Measurements from ENCODE around the gene ZNF217. TPM values are rescaled to one million over a fixed set of nuclear protein-coding genes. Genes with fewer than 3 reads are reported as not detected.
A peak's percentile ranks its signal among the peaks of the same experiment; 100 is the strongest.
"Not testable (repeated sequence)": the region's sequence is repeated elsewhere in the genome, so short reads cannot be mapped to it uniquely, and the experiment has no call there.

Gene ZNF217
- total RNA-seq: 17.2 TPM

DNA sequence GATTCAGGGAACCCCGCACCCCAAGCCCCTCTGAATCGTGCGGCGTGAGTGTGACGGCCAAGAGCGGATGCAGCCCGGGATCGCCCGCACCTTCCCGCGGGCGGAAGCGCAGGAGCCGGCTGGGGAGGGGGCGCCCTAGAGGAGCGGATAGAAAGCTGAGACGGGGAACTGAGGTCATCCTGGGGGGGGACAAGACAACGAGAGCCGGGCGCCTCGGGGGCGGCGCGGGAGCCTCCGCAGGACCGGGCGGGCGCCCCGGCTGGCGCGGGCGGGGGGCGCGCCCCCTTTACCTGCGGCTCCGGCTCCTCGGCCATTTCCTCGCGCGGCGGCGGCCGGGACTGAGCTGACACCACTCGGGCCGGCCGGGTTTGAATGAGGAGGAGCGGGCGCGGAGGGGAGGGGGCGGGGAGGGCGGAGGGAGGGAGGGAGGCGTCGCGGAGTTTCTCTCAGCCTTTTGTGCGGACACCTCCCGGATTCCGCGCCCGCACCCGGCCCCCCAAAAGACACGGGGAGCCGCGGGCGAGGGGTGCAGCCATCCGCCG lies at the start of gene ZNF217:
TSS of gene ZNF217 (minus strand) at position 374 of the 542 bp plus-strand sequence. CDS start 11,013 bp downstream, outside the sequence.
- peak; percentile 75 for DNase-seq

DNA sequence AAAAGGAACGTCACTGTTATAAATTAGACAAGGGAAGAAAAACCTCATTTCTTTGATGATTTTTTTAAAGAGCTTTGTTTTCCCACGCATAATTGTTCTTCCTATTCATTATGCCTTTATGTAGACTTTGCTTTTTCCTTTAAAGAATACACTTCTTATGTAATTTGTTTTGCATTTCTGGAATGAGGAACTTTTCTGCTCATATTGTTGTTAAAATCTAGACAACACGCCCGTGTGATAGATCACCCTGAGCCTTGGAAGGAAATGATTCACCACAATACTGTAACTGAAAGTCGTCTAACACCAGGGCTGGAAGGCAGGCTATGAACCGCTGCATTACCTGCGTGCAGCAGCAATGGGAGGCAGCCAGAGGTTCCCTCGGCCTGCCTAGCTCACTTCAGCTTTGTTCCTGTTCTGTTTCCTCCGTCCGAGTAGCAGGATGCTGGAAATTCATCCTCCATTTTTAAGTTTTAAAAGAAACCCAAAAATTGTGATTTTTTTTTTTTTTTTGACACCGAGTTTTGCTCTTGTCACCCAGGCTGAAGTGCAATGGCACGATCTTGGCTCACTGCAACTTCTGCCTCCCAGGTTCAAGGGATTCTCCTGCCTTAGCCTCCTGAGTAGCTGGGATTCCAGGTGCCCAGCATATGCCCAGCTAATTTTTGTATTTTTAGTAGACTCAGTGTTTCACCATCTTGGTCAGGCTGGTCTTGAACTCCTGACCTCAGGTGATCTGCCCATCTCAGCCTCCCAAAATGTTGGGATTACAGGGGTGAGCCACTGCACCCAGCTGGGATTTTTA lies 49.6 kb upstream of the ZNF217 start:
- no peak for DNase-seq

DNA sequence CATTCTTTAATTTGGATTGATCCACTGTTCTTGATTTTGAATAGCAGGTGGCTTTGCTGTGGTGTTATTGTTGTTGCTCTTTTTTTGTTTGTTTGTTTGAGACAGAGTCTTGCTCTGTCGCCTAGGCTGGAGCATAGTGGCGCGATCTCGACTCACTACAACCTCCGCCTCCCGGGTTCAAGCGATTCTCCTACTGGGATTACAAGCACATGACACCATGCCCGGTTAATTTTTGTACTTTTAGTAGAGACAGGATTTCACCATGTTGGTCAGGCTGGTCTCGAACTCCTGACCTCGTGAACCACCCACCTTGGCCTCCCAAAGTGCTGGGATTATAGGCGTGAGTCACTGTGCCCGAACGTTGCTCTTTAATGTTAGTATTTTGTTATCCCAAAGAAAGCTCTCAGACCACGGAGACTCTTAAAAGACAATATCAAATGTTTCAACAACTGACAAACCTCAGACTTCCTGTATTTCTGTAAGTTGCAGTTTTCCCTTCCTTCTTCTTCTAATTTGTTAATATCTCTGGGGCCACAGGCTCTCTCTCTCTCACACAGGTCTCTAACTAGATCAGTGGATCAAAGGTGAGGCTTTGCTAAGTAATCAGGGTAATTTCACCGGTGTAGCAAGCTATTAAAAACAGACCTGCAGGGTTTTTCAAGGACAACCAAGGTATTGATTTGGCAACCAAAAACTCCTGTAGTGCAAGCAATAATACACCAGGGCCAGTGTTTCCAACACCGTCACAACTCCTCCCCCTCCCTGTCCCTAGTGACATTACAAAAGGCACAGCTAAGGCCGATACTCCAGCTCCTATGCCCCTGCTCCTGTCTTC lies 48.8 kb upstream of the ZNF217 start:
- no peak for DNase-seq

DNA sequence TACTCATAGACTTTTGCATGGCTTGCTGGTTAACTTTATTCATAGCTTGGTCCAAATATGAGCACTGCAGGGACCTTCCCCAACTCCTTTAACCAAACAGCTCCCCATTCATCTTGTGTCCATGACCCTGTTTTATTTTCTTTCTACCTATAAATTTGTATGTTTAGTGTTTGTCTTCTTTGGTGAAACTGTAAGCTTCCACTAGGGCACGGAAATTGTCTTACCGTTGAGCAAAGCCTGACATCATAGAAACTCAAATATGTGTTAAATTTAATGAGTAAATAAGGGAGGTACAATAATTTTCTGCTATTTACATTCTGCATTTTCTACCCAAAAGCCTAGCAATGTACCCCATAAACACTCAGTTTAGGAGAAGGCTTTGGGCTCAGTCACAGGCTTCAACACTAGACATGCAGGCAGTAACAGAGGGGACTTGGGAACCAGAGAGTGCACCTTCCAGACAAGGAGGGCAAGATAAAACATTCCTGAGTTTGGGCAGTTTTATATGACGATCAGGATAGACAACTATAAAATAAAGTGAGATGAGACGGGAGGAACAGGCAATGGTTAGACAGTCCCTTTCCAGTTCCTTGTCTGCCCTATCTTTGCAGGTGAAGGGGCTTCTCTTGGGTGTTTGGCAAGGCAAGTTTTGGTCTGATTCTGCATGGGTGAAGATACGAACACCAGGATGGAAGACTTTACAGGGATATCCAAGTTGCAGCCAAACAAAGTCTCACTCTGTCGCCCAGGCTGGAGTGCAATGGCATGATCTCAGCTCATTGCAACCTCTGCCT lies 46.2 kb upstream of the ZNF217 start:
- DNase-seq: no peak

DNA sequence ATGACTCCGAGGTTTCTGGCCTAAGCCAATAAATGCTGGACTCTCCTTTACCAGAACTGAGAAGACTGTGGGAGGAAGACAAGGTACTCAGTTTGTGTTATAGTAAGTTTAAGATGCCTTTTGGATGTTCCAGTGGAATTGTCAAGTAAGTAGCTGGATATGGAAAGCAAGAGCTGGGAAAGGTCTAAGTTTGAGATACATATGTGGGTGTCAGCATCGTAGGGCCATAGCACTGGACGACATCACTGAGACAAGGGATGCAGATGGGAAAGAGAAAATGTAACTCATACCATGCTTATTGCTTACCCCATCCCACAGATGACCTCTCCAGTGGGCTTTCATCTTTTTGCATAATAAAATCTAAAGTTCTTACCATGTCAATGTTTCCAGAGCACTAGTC lies 45.5 kb upstream of the ZNF217 start:
- DNase-seq: no peak

DNA sequence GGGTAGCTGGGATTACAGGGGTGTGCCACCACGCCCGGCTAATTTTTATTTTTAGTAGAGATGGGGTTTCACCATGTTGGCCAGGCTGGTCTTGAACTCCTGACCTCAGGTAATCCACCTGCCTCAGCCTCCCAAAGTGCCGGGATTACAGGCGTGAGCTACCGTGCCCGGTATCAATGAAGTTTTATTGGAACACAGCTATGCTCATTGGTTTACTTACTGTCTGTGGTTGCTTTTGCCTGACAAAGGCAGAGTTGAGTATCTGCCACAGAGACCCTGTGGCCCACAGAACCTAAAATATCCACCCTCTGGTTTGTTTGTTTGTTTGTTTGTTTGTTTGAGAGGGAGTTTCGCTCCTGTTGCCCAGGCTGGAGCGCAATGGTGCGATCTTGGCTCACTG lies 43.7 kb upstream of the ZNF217 start:
- DNase-seq: not testable (repeated sequence)

DNA sequence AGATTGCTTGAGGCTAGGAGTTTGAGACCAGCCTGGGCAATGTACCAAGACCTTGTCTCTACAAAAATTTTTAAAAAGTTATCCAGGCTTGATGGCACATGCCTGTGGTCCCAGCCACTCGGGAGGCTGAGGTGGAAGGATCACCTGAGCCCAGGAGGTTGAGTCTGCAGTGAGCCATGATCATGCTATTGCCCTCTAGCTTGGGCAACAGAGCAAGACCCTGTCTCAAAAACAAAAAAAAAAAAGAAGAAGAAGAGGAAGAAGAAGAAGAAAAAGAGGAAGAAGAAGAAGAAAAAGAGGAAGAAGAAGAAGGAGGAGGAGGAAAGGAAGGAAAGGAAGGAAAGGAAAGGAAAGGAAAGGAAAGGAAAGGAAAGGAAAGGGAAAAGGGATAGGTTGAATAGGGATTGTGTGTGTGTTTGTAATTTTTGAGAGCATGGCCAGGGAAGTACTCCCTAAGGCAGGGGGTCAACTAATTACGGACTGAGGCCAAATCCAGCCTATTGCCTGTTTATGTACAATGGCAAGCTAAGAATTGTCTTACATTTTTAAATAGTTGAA lies 43.0 kb upstream of the ZNF217 start:
- DNase-seq: no peak

DNA sequence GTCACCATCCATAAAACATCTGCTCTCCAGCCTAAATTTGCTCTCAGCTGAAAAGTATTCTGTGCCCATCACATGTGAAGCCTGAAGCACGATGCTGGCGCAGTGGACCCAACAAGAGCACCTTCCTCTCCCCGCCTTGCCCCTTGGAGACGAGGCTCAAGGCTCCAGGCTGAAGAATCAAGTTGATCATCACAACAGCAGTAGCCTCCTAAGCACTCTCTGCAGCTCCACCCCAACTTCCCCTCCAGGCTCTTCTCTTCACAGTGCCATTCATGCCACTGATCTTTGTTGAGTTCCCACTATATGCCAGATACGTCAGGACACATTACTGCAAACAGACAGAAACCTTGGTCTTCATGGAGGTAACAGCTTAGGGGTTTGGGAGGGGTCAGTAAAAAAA lies 41.6 kb upstream of the ZNF217 start:
- DNase-seq: no peak

DNA sequence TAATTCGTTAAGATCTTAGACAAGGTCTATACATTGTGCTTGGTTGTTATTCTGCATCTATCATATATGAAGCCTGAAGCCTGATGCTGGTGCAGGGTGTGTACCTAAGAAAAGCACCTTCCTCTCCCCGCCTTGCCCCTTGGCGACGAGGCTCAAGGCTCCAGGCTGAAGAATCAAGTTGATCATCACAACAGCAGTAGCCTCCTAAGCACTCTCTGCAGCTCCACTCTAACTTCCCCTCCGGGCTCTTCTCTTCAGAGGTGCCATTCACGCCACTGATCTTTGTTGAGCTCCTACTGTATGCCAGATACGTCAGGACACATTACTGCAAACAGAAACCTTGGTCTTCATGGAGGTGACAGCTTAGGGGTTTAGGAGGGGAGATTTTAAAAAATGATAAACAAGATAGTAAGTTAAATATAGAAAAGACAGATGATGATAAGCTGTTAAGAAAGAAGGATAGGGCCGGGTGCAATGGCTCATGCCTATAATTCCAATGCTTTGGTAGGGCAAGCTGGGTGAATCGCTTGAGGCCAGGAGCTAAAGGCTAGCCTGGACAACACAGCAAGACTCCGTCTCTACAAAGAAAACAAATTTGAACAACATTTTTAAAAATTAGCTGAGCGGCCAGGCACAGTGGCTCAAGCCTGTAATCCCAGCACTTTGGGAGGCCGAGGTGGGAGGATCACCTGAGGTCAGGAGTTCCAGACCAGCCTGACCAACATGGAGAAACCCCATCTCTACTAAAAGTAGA lies 38.4 kb upstream of the ZNF217 start:
- no peak for DNase-seq

DNA sequence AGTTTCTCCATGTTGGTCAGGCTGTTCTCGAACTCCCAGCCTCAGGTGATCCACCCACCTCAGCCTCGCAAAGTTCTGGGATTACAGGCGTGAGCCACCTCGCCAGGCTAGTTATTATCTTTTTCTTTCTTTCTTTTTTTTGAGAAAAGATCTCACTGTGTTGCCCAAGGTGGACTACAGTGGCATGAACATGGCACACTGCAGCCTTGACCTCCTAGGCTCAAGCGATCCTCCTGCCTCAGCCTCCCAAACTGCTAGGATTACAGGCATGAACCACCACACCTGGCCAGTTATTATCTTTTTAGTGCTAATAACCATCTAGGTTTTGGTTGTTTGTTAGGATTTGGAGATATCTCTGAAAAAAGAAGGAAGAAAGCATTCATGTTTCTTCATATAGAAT lies 35.8 kb upstream of the ZNF217 start:
- no peak for DNase-seq

DNA sequence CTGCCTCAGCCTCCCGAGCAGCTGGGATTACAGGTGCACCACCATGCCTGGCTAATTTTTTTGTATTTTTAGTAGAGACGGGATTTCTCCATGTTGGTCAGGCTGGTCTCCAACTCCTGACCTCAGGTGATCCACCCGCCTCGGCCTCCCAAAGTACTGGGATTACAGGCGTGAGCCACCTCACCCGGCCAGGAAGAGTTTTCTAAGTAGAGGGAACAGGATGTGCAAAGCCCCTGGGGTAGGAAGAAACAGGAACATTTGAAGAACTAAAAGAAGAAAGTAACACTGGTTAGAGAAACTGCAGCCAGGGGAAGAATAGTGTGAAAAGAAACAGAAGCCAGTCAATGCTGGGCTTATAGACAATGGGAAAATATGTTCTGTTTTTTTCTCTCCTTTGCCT lies 35.1 kb upstream of the ZNF217 start:
- DNase-seq: not testable (repeated sequence)

DNA sequence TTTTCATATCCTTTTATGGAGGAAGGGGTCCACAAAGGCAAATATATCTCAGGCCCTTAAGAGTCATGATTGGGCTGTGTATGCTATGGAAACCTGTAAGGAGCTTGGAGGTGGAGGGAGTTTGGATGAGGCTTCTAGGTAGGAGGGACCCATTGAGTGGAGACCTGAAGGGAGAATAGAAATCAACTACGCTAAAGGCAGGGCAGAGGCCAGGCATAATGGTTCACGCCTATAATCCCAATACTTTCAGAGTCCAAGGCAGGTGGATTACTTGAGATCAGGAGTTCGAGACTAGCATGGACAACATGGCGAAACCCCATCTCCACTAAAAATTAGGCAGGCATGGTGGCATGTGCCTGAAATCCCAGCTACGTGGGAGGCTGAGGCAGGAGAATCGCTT lies 34.4 kb upstream of the ZNF217 start:
- DNase-seq: no peak

DNA sequence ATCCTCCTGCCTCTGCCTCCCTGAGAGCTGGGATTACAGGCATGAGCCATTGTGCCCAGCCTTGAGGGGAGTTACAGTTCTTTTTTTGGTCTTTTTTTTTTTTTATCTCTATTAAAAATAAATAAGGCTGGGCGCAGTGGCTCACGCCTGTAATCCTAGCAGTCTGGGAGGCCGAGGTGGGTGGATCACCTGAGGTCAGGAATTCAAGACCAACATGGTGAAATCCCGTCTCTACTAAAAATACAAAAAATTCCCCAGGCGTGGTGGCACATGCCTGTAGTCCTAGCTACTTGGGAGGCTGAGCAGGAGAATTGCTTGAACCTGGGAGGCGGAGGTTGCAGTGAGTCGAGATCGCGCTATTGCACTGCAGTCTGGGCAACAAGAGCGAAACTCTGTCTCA lies 33.4 kb upstream of the ZNF217 start:
- DNase-seq: not testable (repeated sequence)

DNA sequence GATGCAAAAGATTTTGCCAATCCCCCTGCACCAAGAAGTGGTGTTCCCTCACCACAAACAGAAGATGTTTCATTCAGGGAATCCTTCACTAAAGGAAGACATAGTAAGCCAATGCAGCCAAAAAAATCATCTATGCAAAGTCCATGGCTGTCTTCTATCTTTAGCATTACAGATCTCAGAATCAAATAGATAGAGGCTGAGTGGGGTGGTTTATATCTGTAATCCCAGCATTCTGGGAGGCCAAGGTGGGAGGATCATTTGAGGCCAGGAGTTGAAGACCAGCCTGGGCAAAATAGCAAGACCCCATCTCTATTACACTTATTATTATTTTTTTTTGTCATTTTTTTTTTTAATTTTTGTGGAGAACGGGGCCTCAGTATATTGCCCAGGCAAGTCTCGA lies 32.9 kb upstream of the ZNF217 start:
- DNase-seq: no peak

DNA sequence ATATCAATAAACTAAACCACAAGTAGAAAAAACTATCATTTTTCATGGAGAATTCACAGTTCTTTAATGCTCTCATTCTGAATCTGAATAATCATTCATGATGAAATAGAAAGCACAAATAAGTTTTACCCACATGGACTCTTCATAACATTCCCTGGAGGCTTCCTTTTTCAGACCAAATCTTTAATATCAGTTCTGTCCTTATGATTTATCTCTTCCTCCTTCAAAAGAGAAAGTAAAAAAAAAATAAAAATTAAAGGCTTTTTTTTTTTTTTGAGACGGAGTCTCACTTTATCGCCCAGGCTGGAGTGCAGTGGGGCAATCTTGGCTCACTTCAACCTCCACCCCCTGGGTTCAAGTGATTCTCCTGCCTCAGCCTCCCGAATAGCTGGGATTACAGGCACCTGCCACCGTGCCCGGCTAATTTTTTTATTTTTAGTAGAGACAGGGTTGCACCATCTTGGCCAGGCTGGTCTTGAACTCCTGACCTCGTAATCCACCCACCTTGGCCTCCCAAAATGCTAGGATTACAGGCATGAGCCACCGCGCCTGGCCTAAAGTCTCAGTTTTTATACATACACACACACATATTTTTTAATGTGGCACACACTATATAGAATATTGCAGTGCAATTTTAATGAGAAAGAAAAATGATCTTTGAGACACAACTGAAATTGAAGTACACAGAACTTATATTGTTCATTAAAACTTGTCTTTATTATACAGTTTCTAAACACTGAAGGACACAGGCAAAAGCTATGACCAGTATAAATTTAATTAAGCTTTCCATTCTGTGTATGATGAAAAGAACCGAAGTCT lies 31.9 kb upstream of the ZNF217 start:
- no peak for DNase-seq

DNA sequence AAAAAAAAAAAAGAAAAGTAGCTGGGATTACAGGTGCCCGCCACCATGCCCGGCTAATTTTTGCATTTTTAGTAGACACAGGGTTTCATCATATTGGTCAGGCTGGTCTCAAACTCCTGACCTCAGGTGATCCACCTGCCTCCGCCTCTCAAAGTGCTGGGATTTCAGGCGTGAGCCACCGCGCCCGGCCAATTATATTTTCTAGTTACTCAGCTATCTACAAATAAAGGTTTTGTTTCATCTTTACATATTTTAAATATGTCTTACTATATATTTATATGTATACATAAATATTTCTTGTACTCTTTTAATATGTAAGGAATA lies 31.2 kb upstream of the ZNF217 start:
- not testable (repeated sequence) for DNase-seq

DNA sequence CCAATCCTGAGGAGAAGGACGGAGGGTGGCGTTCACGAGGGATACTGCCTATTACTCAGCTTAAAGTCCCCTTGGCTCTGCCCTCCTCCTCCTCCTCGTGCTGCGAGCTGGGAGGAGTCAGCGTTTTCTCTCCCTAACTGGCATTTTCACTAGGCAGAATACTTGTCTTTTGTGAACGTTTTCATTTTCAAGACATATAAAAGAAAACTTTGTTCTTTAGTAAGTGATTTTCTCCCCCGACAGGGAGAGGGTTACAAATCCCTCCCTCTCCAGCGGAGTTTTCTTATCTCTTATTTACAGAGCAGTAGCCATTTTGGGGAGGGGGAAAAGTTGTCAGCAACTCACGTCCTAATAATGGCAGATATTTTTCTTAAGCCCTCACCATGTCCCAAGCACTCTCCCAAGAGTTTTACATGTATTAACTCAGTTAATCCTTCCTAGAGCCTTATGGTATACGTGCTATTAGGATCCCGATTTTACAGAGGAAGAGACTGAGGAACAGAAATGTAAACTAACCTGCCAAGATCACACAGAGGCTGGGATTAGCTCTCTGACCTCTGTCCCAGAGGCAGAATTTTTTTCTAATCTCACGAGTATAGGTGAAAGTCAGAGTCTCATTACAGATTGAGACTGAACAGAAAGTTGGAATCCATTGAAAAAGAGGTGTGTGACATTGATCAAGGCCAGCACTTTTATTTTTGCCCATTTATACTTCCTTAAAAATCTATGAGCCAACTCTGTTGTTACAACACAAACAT lies 30.0 kb upstream of the ZNF217 start:
- peak; percentile 85 for DNase-seq

DNA sequence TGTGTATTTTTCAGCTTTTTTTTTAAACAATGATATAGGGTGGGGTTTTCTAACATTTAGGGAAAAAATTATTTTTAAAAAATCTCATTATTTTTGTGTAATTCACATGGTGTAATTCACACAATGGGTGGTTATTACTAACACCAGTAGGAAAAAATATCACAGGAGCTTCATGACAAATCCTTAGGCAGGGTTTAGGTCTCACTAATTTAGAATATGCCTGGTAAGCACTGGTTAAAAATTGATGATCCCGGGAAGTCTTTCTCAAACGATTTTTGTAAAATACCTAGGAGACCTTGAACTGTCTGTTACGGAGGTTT lies 29.5 kb upstream of the ZNF217 start:
- DNase-seq: no peak

DNA sequence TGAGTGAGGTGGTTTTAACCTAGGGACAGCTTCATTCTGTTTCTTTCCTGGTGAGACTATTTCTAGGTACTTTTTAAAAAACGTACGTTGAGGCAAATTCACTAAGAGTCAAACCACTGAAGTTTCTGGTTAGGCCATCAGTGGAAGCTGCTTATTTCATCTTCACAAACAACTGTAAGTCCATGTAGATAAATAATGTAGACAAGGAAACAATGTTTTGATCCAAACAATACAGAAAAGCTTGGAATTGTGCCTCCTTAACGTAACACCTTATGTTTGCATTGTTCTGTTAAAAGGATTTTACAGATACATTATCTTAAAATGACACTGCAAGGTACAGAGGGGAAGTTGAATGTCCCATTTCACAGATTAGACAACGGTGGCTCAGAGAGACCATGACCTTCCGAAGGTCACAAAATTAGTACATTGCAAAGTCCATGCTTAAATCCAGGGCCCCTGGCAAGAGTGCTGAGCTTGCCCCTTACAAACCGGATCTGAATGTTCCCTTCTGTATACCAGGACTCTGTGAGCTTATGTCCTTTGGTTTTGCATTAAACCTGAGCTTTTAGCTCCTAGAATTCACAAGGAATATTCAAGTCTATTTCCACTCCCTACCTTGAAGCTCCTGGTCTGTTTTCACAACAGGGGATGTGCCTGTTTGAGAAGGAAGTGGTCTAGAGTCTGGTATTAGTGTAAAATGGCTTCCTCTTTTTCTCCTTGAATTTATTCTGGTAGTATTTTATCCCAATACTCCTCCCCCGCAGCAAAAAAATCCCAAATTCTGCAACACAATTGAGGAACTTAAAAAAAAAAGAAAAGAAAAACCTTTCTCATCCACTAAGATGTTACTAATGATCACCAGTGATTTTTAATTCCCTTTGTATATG lies 28.9 kb upstream of the ZNF217 start:
- peak; percentile 32 for DNase-seq

Measured in tongue (tissue), 2 donors.